B cell (primary cell): ENCODE data around the gene RALY.
"Not testable (repeated sequence)": the region's sequence is repeated elsewhere in the genome, so short reads cannot be mapped to it uniquely, and the experiment has no call there.

Experiments used
- CTCF ChIP-seq: fragments of 200-600 bp; IDR thresholded peaks from one replicate; pipeline ENCODE4 v1.8.0; 2022; ENCODE audit warnings: antibody characterized with exemption, mild to moderate bottlenecking
- EZH2 ChIP-seq: IDR thresholded peaks from 2 replicates; pipeline ENCODE4 v1.6.1; 2012; ENCODE audit warnings: borderline replicate concordance, low read depth, mild to moderate bottlenecking, moderate library complexity, low read length; ENCODE audit not compliant: insufficient read depth, poor library complexity, severe bottlenecking

GRCh38 chr20:34133365-34133860 lies 139.7 kb downstream of the RALY start:
- TF ChIP-seq EZH2, CTCF: not testable (repeated sequence)
